VCaP (cell line): Measurements from ENCODE around the gene WWOX.

Experiments used
- H3K27ac ChIP-seq: fragments of 450-650 bp; 2 replicates; pipeline ENCODE4 v1.5.1; 2017
- CTCF ChIP-seq: fragments of 450-650 bp; conservative IDR thresholded peaks from 2 replicates; pipeline ENCODE4 v1.5.1; 2017; ENCODE audit warnings: mild to moderate bottlenecking, moderate library complexity

WWOX gene

GRCh38 chr16:78395035-78395434, 295.6 kb downstream of the WWOX start:
- no peak for TF ChIP-seq CTCF

GRCh38 chr16:78396046-78396445, 296.6 kb downstream of the WWOX start:
- H3K27ac ChIP-seq, result no peak overlapping the region
- TF ChIP-seq CTCF, result no peak

More at GRCh38 chr16:78395035-78395434, 295.6 kb downstream of the WWOX start:
- H3K27ac ChIP-seq, result no peak overlapping the region

- H3K27ac ChIP-seq, result no peak overlapping the region
- TF ChIP-seq CTCF, result no peak
Observed at GRCh38 chr16:78396673-78397072, 297.2 kb downstream of the WWOX start.

- no peak overlapping the region for H3K27ac ChIP-seq
- no peak for TF ChIP-seq CTCF
Observed at GRCh38 chr16:78399384-78399783, 299.9 kb downstream of the WWOX start.

GRCh38 chr16:78402833-78403232, 303.4 kb downstream of the WWOX start:
- no peak for TF ChIP-seq CTCF
- H3K27ac ChIP-seq, result no peak overlapping the region

GRCh38 chr16:78405040-78405439, 305.6 kb downstream of the WWOX start:
- no peak for TF ChIP-seq CTCF
- no peak overlapping the region for H3K27ac ChIP-seq

GRCh38 chr16:78405833-78406232, 306.4 kb downstream of the WWOX start:
- H3K27ac ChIP-seq, result no peak overlapping the region
- TF ChIP-seq CTCF, result no peak

GRCh38 chr16:78407191-78407590, 307.7 kb downstream of the WWOX start:
- no peak overlapping the region for H3K27ac ChIP-seq
- TF ChIP-seq CTCF, result no peak
